Fibroblast of lung (primary cell): Measurements from ENCODE around the gene HNRNPU. TPM values are rescaled to one million over a fixed set of nuclear protein-coding genes. Genes with fewer than 3 reads are reported as not detected.

Source experiments
- DNase-seq, 2 donors: peaks; one replicate each; pipeline versions ENCODE4 v3.0.0 to v3.0.0-alpha.2; 2010; ENCODE audit warnings: low read depth in 2 of 2
- H2AFZ ChIP-seq: 2 replicates; pipeline ENCODE4 v1.5.1; 2012; ENCODE audit warnings: low read length, control low read depth, inconsistent platforms
- H3K27ac ChIP-seq: 2 replicates; pipeline ENCODE4 v1.5.1; 2011; ENCODE audit warnings: low read length, control low read depth; ENCODE audit not compliant: insufficient read depth
- H3K27me3 ChIP-seq: 2 replicates; pipeline ENCODE4 v1.5.1; 2011; ENCODE audit warnings: mild to moderate bottlenecking, low read length; ENCODE audit not compliant: control insufficient read depth, insufficient read depth
- H3K36me3 ChIP-seq: 2 replicates; pipeline ENCODE4 v1.5.1; 2011; ENCODE audit warnings: low read length; ENCODE audit not compliant: control insufficient read depth, insufficient read depth
- H3K4me1 ChIP-seq: 2 replicates; pipeline ENCODE4 v1.5.1; 2011; ENCODE audit warnings: low read length; ENCODE audit not compliant: control insufficient read depth, insufficient read depth; ENCODE audit errors: extremely low read depth
- H3K4me2 ChIP-seq: 2 replicates; pipeline ENCODE4 v1.5.1; 2011; ENCODE audit warnings: low read length, control low read depth; ENCODE audit not compliant: insufficient read depth; ENCODE audit errors: extremely low read depth
- H3K4me3 ChIP-seq, 4 experiments: fragments of 200-600 bp in 1 of 4; sonication (generic) in 1 of 4; replicated peaks in 1 of 4; 2 replicates each; pipeline ENCODE4 v1.5.1; 2011 to 2016; ENCODE audit warnings: low read length in 4 of 4, low read depth in 3 of 4, mild to moderate bottlenecking in 3 of 4, control low read depth in 2 of 4, inconsistent platforms in 1 of 4, mixed read lengths in 1 of 4; ENCODE audit not compliant: insufficient read depth in 1 of 4; ENCODE audit errors: control extremely low read depth in 1 of 4
- H3K79me2 ChIP-seq: 2 replicates; pipeline ENCODE4 v1.5.1; 2012; ENCODE audit warnings: mild to moderate bottlenecking, low read length, inconsistent platforms; ENCODE audit not compliant: control insufficient read depth, insufficient read depth
- H3K9ac ChIP-seq: 2 replicates; pipeline ENCODE4 v1.5.1; 2011; ENCODE audit warnings: mild to moderate bottlenecking, low read length, control low read depth; ENCODE audit not compliant: insufficient read depth
- H3K9me3 ChIP-seq: 2 replicates; pipeline ENCODE4 v1.5.1; 2012; ENCODE audit warnings: low read depth, low read length; ENCODE audit not compliant: control insufficient read depth, insufficient read depth
- H4K20me1 ChIP-seq: 2 replicates; pipeline ENCODE4 v1.5.1; 2011; ENCODE audit warnings: low read length; ENCODE audit not compliant: control insufficient read depth, insufficient read depth; ENCODE audit errors: extremely low read depth
- CTCF ChIP-seq, 2 donors: IDR thresholded peaks in 1 of 2; conservative IDR thresholded peaks in 1 of 2; 1 replicate in 1 of 2; 2 replicates in 1 of 2; pipeline ENCODE4 v1.5.1; 2011 to 2012; ENCODE audit warnings: low read length in 2 of 2, control low read depth in 1 of 2, inconsistent platforms in 1 of 2, low read depth in 1 of 2, mild to moderate bottlenecking in 1 of 2
- EZH2 ChIP-seq: IDR thresholded peaks from 2 replicates; pipeline ENCODE4 v1.5.1; 2012; ENCODE audit warnings: low read length, control low read depth, mild to moderate bottlenecking; ENCODE audit errors: missing control alignments
- polyA plus RNA-seq, 2 donors: library from polyadenylated mRNA; depleted of rRNA in 1 of 2; stranded (reverse) in 1 of 2; unstranded in 1 of 2; fragments of >200 nt; gene quantifications; 2 replicates each; pipeline ENCODE4 v1.2.1, GENCODE V29; 2011 to 2012; ENCODE audit warnings: missing spikeins in 1 of 2
- total RNA-seq: library from RNA; depleted of rRNA; stranded (reverse); fragments of >200 nt; gene quantifications from 2 replicates; pipeline ENCODE4 v1.2.1, GENCODE V29; 2014

HNRNPU gene
- total and polyA plus RNA-seq, 2 donors (not counting 1 experiment from before 2014, with no cell fraction given) = 231 to 383 TPM

- no peaks in the 10 kb centered on the region for H3K27me3 ChIP-seq
- H3K4me1 ChIP-seq = peaks cover 6% of the 10 kb centered on the region
- H3K4me3 ChIP-seq = peak overlapping the region; percentile 66 to 96 (median 76)
- DNase-seq = no peak
- H3K27ac ChIP-seq = peak overlapping the region; percentile 96
- H3K4me2 ChIP-seq = peak overlapping the region; percentile 7
- no peak overlapping the region for H2AFZ ChIP-seq
- no peak for TF ChIP-seq CTCF (conservative IDR thresholded peaks at IDR 0.05 in 1 of 2, IDR thresholded peaks at IDR 0.05 in 1 of 2; ENCODE audit: low read depth in 1 of 2, low read length in 2 of 2)
- no peak for TF ChIP-seq EZH2
- peak overlapping the region; percentile 99 for H3K9ac ChIP-seq
- peaks cover 16% of the 10 kb centered on the region for H4K20me1 ChIP-seq
- peaks cover 6% of the 10 kb centered on the region for H3K36me3 ChIP-seq
- peaks cover 54% of the 10 kb centered on the region for H3K79me2 ChIP-seq
- no peaks in the 10 kb centered on the region for H3K9me3 ChIP-seq
Measured at GRCh38 chr1:244863491-244864252, 671 bp downstream of the HNRNPU start.

- no peak for TF ChIP-seq EZH2
- TF ChIP-seq CTCF (conservative IDR thresholded peaks at IDR 0.05 in 1 of 2, IDR thresholded peaks at IDR 0.05 in 1 of 2; ENCODE audit: low read depth in 1 of 2, low read length in 2 of 2) = no peak
- H2AFZ ChIP-seq = no peak overlapping the region
- peaks cover 6% of the 10 kb centered on the region for H3K36me3 ChIP-seq
- peaks cover 62% of the 10 kb centered on the region for H3K79me2 ChIP-seq
- no peaks in the 10 kb centered on the region for H3K9me3 ChIP-seq
- peaks cover 6% of the 10 kb centered on the region for H3K4me1 ChIP-seq
- H3K27me3 ChIP-seq = no peaks in the 10 kb centered on the region
- H4K20me1 ChIP-seq = peaks cover 16% of the 10 kb centered on the region
- H3K9ac ChIP-seq = peak overlapping the region; percentile 99
- peak overlapping the region; percentile 76 to 96 (median 90) for H3K4me3 ChIP-seq
- H3K27ac ChIP-seq = peak overlapping the region; percentile 96
- peak overlapping the region; percentile 96 for H3K4me2 ChIP-seq
- peak; percentile 86 to 94 for DNase-seq
Measured at GRCh38 chr1:244862699-244863490, 1.4 kb downstream of the HNRNPU start.

- peaks cover 6% of the 10 kb centered on the region for H3K4me1 ChIP-seq
- H3K36me3 ChIP-seq = peaks cover 6% of the 10 kb centered on the region
- H3K9me3 ChIP-seq = no peaks in the 10 kb centered on the region
- H3K9ac ChIP-seq = peak overlapping the region; percentile 99
- H3K4me2 ChIP-seq = peak overlapping the region; percentile 96
- peaks cover 16% of the 10 kb centered on the region for H4K20me1 ChIP-seq
- H2AFZ ChIP-seq = no peak overlapping the region
- H3K79me2 ChIP-seq = peaks cover 67% of the 10 kb centered on the region
- DNase-seq = no peak
- TF ChIP-seq CTCF (conservative IDR thresholded peaks at IDR 0.05 in 1 of 2, IDR thresholded peaks at IDR 0.05 in 1 of 2; ENCODE audit: low read depth in 1 of 2, low read length in 2 of 2) (no peak), EZH2 (no peak)
- H3K4me3 ChIP-seq = peak overlapping the region; percentile 76 to 93 (median 88)
- no peaks in the 10 kb centered on the region for H3K27me3 ChIP-seq
- H3K27ac ChIP-seq = peak overlapping the region; percentile 96
Measured at GRCh38 chr1:244862354-244862698, 2.0 kb downstream of the HNRNPU start.
